HG03103 (cell line): ENCODE results near the gene SEH1L.
"Not testable (repeated sequence)": the region's sequence is repeated elsewhere in the genome, so short reads cannot be mapped to it uniquely, and the experiment has no call there.

ENCODE experiments used
- ATAC-seq: cut with Tn5 transposase; IDR thresholded peaks from one replicate; pipeline ENCODE4 v1.9.1; 2021; ENCODE audit warnings: low read depth; ENCODE audit not compliant: unreplicated experiment

Gene SEH1L

DNA sequence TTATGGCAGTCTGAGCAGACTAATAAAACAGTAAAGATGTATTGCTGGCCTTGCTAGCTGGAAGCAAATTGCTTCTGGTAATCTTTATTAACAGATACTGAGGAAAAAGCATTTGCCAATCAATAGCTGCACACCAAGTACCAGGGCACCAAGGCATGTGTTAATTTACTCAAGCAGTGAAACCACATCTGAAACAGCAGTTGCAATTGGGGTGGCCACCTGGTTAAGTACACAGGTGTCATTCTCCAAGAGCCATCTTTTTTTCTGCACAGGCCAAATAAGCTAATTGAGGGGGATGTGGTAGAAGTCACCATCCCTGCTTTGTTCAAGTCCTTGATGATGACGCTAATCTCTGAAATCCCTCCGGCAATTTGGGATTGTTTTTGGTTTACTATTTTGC, 8.6 kb upstream of the SEH1L start:
- no peak for ATAC-seq

DNA sequence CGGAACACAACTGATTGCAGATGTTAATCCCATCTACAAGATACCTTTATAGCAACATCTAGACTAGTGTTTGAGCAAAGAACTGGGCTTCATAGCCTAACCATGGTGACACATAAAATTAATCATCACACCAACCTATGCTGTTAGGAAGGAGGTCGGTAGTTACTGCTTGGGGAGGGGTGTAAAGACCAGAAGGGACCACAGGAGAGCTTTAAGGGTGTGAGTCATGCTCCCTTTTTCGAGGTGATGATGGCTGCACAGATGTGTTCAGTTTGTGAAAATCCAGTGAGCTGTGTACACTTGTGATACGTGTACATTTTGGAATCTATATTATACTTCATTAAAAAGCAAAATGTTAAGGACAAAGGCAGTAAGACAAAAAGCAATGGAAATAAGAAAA, 4.6 kb upstream of the SEH1L start:
- ATAC-seq = no peak

GRCh38 chr18:12944709-12945108, 3.1 kb upstream of the SEH1L start:
- no peak for ATAC-seq

GRCh38 chr18:12946549-12947284, 1.1 kb upstream of the SEH1L start:
- ATAC-seq = no peak

GRCh38 chr18:12948050-12948804, 416 bp downstream of the SEH1L start:
- ATAC-seq = peak; percentile 44

- ATAC-seq = no peak
Observed at GRCh38 chr18:12958478-12958877, 10.7 kb downstream of the SEH1L start.

- no peak for ATAC-seq
Observed at GRCh38 chr18:12960395-12960794, 12.6 kb downstream of the SEH1L start.

DNA sequence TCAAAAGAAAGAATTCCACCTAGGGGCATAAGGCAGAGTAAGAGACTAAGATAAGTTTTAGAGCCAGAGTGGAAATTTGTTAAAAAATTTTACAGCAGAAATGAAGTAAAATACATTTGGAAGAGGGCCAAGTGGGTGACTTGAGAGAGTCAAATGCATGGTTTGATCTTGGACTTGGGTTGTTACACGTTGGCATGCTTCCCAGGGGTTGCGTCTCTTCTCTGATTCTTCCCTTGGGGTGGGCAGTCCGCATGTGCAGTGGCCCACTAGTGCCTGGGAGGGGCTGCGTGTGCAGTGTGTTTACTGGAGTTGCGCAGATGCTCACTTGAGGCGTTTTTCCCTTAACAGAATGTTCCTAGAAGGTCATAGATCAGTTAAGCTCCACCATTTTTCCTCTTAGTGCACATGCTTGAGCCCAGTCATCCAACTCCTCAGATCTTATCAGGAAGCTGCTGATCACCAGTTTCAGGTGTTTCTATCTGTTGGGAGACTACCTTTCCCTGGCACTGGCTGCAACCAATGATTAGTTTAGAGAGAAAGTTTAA, 13.1 kb downstream of the SEH1L start:
- no peak for ATAC-seq

DNA sequence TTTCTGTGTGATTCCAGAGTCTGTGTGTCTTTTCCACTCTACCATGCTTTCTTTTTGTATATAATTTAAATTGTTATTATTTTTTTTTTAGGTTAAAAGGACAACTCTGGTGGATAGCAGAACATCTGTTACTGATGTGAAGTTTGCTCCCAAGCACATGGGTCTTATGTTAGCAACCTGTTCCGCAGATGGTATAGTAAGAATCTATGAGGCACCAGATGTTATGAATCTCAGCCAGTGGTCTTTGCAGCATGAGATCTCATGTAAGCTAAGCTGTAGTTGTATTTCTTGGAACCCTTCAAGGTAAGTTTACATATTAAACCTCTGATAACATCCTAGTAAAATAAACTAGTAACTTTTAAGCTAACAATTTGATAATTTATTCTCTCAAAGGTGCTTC, 15.3 kb downstream of the SEH1L start:
- no peak for ATAC-seq

- ATAC-seq = no peak
Observed at GRCh38 chr18:12968115-12968514, 20.3 kb downstream of the SEH1L start.

- no peak for ATAC-seq
Observed at GRCh38 chr18:12968619-12969018, 20.8 kb downstream of the SEH1L start.

DNA sequence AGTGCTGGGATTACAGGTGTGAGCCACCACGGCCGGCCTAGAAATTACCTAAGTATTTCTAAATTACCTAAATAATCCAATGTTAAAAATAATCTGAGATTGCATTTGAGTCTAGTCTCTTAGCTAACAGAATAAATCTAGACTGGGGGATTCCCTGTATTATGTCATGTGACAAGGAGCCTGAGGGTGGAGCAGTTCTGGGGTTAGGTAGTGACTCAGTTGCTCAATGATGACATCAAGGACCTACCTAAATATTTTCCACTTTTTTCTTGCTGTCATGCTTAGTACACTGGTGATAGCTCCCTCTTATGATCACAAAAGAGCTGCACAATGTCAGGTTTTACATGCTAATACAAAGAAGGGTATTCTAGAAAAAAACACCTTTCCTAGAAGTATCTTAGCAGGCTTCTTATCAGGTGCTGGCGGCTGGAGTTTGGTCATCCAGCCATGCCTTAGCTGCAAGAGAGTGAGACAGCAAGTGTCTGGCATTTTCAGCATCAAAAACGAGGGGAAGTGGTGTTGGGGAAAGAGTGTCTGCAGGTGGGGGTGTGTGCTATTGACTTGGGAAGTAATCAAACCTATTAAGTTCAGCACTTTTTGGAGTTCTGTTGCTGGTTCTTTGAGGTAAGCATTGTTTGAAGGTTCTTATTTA, 25.9 kb downstream of the SEH1L start:
- no peak for ATAC-seq

DNA sequence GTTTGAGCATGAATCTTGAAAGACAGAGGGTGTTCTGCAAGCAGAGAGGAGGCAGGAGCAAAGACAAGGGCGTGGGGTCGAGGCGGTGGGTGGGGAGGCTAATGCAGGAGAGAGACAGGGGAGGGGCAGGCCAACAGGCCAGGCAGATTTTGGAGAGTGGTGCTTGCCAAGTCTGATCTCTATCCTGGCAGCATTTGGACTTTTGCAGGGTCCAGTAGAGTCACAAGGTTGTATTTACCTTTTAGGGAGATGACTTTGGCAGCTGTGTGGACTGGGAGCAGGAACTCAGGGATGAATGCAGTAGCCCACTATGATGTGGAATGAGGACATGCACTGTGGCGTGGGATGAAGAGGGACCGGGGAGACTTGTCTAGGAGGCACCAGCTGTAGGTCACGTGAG, 27.7 kb downstream of the SEH1L start:
- no peak for ATAC-seq

- no peak for ATAC-seq
Observed at GRCh38 chr18:12976305-12976704, 28.5 kb downstream of the SEH1L start.

- not testable (repeated sequence) for ATAC-seq
Observed at GRCh38 chr18:12980065-12980464, 32.3 kb downstream of the SEH1L start.

DNA sequence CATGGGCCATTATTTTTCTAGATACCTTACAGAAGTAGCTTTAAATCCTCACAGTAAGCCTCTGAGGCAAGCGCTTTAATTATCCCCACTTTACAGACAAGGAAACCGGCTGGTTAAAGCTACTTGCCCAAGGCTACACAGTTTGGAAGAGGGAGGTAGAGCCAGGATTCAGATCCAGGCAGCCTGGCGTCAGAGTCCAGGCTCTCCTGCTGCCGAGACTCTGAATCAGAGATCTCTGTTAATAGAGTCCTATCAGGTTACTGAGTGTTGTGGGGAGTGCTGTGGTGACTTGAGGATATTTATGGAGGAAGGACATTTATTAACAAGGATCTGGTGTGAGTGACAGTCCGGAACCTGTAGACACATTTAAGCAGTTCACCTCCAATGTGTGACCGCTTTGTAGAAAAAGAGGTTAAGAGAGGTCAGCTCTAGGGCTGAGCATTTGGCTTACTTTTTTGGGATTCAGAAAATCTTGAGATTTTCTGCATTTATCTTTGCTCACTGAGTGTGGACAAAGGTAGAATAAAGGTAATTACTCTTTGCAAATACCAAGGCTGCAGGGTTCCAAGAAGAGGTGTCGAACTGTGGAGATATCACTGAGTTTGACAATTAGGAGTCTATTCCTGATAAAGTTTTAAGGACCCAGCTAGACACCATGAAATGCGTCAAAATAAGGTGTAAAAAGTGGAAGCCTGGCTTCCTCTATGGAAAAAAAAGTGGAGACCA, 41.7 kb downstream of the SEH1L start:
- no peak for ATAC-seq

DNA sequence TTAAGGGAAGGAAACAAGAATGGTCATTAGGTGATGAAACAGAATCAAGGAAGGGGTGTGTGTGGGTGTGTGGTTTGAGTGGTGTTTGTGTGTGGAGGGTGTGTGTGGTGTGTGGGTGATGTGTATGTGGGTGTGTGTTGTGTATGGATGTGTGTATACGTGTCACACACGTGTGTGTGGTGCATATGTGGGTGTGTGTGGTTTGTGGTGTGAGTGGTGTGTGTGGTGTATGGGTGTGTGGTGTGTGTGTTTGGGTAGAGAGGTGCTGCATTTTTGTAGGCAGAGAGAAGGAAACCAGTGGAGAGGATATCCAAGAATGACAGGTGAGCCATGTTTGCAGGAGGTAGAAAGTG, 42.3 kb downstream of the SEH1L start:
- ATAC-seq = no peak

DNA sequence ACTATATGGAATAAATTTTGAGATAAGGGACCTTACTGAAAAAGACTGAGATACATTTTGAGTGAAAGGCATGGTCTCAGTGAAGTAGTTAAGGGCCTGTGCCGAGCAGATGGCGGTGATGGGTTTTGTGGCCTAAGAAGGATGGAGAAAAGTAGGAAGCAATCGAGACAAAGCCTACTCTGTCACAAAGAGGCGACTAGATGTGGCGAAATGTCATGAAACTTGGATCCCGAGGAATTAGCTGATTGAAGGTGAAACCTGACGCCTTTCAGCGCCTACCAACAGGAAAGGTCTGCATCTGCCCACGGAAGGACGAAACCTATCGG, 42.8 kb downstream of the SEH1L start:
- ATAC-seq = no peak

DNA sequence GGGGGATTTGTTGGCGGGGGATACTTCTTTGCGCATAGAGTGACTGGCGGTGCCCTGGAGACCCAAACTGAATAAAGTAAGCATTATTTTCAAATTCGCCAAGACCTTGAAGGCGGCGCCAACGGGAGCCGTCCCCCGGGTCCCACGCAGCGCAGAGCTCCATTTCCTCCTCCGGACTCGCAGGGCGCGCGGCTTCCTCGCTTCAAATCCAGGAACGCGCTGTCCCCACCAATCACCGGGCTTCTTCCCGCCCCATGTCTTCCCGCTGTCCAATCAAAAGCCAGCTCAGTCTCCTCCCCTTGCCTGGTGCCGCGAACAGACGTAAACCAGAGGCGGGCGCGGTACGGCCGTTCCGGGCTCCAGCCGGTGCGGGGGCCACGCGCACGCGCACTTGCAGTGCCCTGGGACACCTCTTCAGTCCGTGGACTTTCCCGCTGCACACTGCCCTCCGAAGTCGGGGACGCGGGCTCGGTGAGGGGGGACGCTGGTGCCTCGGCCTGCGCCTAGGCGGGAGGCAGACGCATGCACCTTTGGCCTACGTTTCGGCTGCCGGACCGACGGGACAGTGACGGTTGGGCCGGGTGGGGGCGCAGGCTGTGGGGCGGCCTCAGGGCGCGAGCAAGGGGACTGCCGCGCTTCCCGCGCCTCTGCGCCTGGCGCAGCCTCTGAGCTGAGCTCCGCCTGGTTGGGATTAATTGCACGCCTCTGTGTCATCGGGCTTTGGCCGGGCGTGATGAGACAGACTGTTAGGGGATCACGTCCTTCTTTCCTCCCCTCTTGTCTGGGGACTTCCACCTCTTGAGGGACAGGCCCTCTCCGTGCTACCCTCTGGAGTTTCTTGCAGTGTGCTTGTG, 43.4 kb downstream of the SEH1L start, which contains the start of gene CEP192:
Gene CEP192, plus strand, starts transcription at position 396 of the 854 bp plus-strand sequence. CDS start 8,063 bp downstream, outside the sequence.
- ATAC-seq = peak; percentile 81

DNA sequence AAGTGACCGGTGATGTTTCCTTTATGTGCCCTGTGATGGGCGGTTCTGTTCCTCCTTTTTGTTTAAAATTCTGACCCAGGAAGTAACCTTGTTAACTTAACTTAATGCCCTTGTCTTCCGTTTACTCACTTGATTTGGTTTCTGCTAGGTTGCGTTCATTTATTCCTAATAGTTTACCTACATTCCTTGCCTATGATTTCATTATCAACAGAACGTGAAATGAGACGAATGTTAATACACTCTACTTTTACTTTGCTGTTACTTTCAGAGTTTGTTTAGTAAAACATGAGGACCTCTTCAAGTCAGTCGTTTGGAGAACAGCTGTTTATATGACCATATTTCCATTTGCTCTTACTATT, 44.0 kb downstream of the SEH1L start:
- ATAC-seq = no peak
